HepG2 (cell line): ENCODE measurements around the gene ZNF330. TPM values are rescaled to one million over a fixed set of nuclear protein-coding genes. Genes with fewer than 3 reads are reported as not detected.

Source experiments
- DMAP1 ChIP-seq: IDR thresholded peaks from 2 replicates; pipeline ENCODE4 v1.6.1; 2016
- FOSL2 ChIP-seq: sonication (generic); formaldehyde crosslinking; IDR thresholded peaks from 2 replicates; pipeline ENCODE4 v1.4.0; 2020; ENCODE audit warnings: missing genetic modification reagents
- KLF12 ChIP-seq: sonication (generic); formaldehyde crosslinking; IDR thresholded peaks from 2 replicates; pipeline ENCODE4 v1.4.0; 2020; ENCODE audit warnings: missing genetic modification reagents, borderline replicate concordance
- MXI1 ChIP-seq: IDR thresholded peaks from 3 replicates; pipeline ENCODE4 v1.6.1; 2012; ENCODE audit warnings: low read depth, low read length, inconsistent platforms, borderline replicate concordance
- NCOA1 ChIP-seq: sonication (generic); formaldehyde crosslinking; IDR thresholded peaks from 2 replicates; pipeline ENCODE4 v1.9.0; 2021; ENCODE audit warnings: missing genetic modification reagents
- NCOA5 ChIP-seq: sonication (generic); formaldehyde crosslinking; IDR thresholded peaks from 2 replicates; pipeline ENCODE4 v1.4.0; 2020; ENCODE audit warnings: missing genetic modification reagents
- RXRA ChIP-seq: sonication (generic); formaldehyde crosslinking; IDR thresholded peaks from 2 replicates; pipeline ENCODE4 v1.5.1; 2020; ENCODE audit warnings: missing genetic modification reagents
- SALL2 ChIP-seq: sonication (generic); formaldehyde crosslinking; IDR thresholded peaks from 2 replicates; pipeline ENCODE4 v1.8.1; 2023; ENCODE audit warnings: mild to moderate bottlenecking, missing genetic modification reagents, inconsistent platforms
- SPEN ChIP-seq: sonication (generic); formaldehyde crosslinking; IDR thresholded peaks from 2 replicates; pipeline ENCODE4 v1.5.1; 2020; ENCODE audit warnings: low read depth, mild to moderate bottlenecking, missing genetic modification reagents
- ZNF124 ChIP-seq: sonication (generic); formaldehyde crosslinking; IDR thresholded peaks from 2 replicates; pipeline ENCODE4 v1.4.0; 2020; ENCODE audit warnings: missing genetic modification reagents
- ZNF331 ChIP-seq: sonication (generic); formaldehyde crosslinking; IDR thresholded peaks from 2 replicates; pipeline ENCODE4 v1.4.0; 2020; ENCODE audit warnings: missing genetic modification reagents
- ZNF556 ChIP-seq: sonication (generic); formaldehyde crosslinking; IDR thresholded peaks from 2 replicates; pipeline ENCODE4 v1.4.0; 2020; ENCODE audit warnings: mild to moderate bottlenecking, missing genetic modification reagents, borderline replicate concordance
- polyA plus RNA-seq, 8 experiments: library from polyadenylated mRNA; depleted of rRNA in 3 of 8; stranded (reverse) in 7 of 8; unstranded in 1 of 8; fragments of >200 nt; fragmentation: Illumina TruSeq in 4 of 8; extraction: Trizol in 4 of 8; gene quantifications; 2 replicates each; pipeline versions ENCODE4 v1.2.1 to v1.2.3, GENCODE V29; 2011 to 2016; ENCODE audit warnings: low read depth in 4 of 8, missing spikeins in 1 of 8, mixed read lengths in 1 of 8; ENCODE audit not compliant: insufficient read depth in 1 of 8
- total RNA-seq, 5 experiments: library from RNA; depleted of rRNA; stranded (reverse); fragments of >200 nt; fragmentation: Illumina TruSeq; extraction: Trizol; gene quantifications; 2 replicates each; pipeline ENCODE4 v1.2.3, GENCODE V29; 2016; ENCODE audit warnings: low read depth in 1 of 5
- TF ChIP-seq, protein P1 (sequence below), 2 experiments: fragments of 450-650 bp in 1 of 2; sonication (generic) in 1 of 2; formaldehyde crosslinking in 1 of 2; IDR thresholded peaks; 2 replicates each; pipeline versions ENCODE4 v1.6.1 to v1.8.0; 2016 to 2022; ENCODE audit warnings: antibody characterized with exemption in 1 of 2, mild to moderate bottlenecking in 1 of 2, missing genetic modification reagents in 1 of 2
- TF ChIP-seq, protein P2 (sequence below): sonication (generic); formaldehyde crosslinking; conservative IDR thresholded peaks from 2 replicates; pipeline ENCODE4 v1.4.0; 2020; ENCODE audit warnings: missing genetic modification reagents
- TF ChIP-seq, protein P3 (sequence below): sonication (generic); formaldehyde crosslinking; IDR thresholded peaks from 2 replicates; pipeline ENCODE4 v1.4.0; 2020; ENCODE audit warnings: mild to moderate bottlenecking, missing genetic modification reagents, borderline replicate concordance

ZNF330 gene
- total and polyA plus RNA-seq, 2 of the 13 experiments (the other 11 are each of a cell fraction or from before 2014, with no cell fraction given), result 23.3 to 43.4 TPM

DNA sequence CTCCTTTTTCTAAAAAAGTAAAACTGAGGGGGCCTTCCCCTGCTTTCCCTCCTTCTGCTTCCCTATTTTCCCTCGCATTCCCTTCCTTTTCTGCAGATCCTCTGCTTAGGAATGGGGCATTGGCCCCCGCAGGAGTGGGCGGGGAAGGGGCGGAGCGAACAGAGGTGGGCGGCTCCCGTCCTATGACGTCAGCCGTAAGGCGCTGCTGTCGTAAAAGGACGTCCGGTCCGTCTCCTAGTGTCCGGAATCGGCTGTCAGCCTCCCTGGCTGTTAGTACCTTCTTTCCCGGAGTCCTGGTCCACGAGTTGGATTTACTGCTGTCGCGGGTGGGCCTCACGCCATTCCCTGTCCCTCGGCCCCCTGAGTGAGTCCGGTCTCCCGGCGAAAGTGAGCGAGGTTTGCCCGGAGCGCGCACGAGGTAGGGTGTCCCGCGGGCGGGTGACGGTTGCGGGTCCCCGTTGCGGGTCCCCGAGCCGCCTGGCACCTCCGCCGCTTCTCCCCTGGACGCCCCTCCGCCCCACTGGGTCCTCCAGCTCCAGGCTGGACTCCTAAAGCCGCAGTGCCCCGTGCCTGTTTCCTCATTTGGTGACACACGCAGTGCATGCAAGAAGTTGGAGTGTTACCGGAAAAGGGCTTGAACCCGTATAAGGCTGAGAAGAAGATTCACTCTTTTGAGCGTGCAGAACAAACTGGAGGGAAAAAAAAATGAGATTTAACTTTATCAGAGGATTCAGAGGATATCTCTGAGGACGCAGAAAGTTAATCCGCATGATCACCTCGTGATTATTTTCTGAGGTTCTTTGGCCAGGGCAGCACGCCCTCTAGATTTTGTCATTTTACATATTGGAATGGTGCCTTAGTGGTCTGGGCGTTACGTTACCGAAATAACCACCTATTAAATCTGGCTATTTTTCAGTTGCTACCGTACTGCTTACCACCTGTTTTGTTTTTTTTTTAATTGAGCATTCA, at the start of gene ZNF330 (continued):
- TF ChIP-seq, protein P1, sequence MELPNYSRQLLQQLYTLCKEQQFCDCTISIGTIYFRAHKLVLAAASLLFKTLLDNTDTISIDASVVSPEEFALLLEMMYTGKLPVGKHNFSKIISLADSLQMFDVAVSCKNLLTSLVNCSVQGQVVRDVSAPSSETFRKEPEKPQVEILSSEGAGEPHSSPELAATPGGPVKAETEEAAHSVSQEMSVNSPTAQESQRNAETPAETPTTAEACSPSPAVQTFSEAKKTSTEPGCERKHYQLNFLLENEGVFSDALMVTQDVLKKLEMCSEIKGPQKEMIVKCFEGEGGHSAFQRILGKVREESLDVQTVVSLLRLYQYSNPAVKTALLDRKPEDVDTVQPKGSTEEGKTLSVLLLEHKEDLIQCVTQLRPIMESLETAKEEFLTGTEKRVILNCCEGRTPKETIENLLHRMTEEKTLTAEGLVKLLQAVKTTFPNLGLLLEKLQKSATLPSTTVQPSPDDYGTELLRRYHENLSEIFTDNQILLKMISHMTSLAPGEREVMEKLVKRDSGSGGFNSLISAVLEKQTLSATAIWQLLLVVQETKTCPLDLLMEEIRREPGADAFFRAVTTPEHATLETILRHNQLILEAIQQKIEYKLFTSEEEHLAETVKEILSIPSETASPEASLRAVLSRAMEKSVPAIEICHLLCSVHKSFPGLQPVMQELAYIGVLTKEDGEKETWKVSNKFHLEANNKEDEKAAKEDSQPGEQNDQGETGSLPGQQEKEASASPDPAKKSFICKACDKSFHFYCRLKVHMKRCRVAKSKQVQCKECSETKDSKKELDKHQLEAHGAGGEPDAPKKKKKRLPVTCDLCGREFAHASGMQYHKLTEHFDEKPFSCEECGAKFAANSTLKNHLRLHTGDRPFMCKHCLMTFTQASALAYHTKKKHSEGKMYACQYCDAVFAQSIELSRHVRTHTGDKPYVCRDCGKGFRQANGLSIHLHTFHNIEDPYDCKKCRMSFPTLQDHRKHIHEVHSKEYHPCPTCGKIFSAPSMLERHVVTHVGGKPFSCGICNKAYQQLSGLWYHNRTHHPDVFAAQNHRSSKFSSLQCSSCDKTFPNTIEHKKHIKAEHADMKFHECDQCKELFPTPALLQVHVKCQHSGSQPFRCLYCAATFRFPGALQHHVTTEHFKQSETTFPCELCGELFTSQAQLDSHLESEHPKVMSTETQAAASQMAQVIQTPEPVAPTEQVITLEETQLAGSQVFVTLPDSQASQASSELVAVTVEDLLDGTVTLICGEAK (IDR thresholded peaks at IDR 0.05), result no peak
- TF ChIP-seq, protein P1 (CRISPR knock-in tag; IDR thresholded peaks at IDR 0.05), result peak; percentile 65; the same call in 1 of the 2 replicates
- peak; percentile 52; the same call in 1 of the 3 replicates for TF ChIP-seq MXI1
- TF ChIP-seq ZNF556 (CRISPR knock-in tag), result peak; percentile 42; the same call in 1 of the 2 replicates
- TF ChIP-seq ZNF124 (CRISPR knock-in tag), result peak; percentile 71; the same call in 1 of the 2 replicates
- peak; percentile 59 for TF ChIP-seq FOSL2 (CRISPR knock-in tag)
- 0 out of 2 replicates have a peak, but pooled peaks have one; percentile 35 for TF ChIP-seq NCOA1
- peak; percentile 16; the same call in 1 of the 2 replicates for TF ChIP-seq SALL2 (CRISPR knock-in tag)
- peak; percentile 55; the same call in 1 of the 2 replicates for TF ChIP-seq KLF12 (CRISPR knock-in tag)
- TF ChIP-seq NCOA5 (CRISPR knock-in tag), result no peak
- TF ChIP-seq SPEN, result peak; percentile 53; the same call in 1 of the 2 replicates
- TF ChIP-seq RXRA, result no peak
- TF ChIP-seq ZNF331 (CRISPR knock-in tag), result peak; percentile 56; the same call in 1 of the 2 replicates
- peak; percentile 80 for TF ChIP-seq DMAP1 (CRISPR knock-in tag)
- TF ChIP-seq, protein P2, sequence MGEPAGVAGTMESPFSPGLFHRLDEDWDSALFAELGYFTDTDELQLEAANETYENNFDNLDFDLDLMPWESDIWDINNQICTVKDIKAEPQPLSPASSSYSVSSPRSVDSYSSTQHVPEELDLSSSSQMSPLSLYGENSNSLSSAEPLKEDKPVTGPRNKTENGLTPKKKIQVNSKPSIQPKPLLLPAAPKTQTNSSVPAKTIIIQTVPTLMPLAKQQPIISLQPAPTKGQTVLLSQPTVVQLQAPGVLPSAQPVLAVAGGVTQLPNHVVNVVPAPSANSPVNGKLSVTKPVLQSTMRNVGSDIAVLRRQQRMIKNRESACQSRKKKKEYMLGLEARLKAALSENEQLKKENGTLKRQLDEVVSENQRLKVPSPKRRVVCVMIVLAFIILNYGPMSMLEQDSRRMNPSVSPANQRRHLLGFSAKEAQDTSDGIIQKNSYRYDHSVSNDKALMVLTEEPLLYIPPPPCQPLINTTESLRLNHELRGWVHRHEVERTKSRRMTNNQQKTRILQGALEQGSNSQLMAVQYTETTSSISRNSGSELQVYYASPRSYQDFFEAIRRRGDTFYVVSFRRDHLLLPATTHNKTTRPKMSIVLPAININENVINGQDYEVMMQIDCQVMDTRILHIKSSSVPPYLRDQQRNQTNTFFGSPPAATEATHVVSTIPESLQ, result 0 out of 2 replicates have a peak, but pooled peaks have one; percentile 35
- TF ChIP-seq, protein P3, sequence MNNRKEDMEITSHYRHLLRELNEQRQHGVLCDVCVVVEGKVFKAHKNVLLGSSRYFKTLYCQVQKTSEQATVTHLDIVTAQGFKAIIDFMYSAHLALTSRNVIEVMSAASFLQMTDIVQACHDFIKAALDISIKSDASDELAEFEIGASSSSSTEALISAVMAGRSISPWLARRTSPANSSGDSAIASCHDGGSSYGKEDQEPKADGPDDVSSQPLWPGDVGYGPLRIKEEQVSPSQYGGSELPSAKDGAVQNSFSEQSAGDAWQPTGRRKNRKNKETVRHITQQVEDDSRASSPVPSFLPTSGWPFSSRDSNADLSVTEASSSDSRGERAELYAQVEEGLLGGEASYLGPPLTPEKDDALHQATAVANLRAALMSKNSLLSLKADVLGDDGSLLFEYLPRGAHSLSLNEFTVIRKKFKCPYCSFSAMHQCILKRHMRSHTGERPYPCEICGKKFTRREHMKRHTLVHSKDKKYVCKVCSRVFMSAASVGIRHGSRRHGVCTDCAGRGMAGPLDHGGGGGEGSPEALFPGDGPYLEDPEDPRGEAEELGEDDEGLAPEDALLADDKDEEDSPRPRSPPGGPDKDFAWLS (CRISPR knock-in tag), result no peak
